CD4-positive, alpha-beta T cell (primary cell): ENCODE data around the gene OR2T34. TPM values are rescaled to one million over a fixed set of nuclear protein-coding genes. Genes with fewer than 3 reads are reported as not detected.

Experiments
- ATAC-seq: fragments of 200-7000 bp; cut with Tn5 transposase; one replicate; pipeline ENCODE4 v1.10.0; 2022; ENCODE audit warnings: mild to moderate bottlenecking; ENCODE audit not compliant: poor library complexity
- CTCF ChIA-PET: fragments of 350-600 bp; sonication (Branson Sonifier 250); formaldehyde crosslinking; loops from one replicate; lab custom pipeline; 2021; ENCODE audit warnings: antibody characterized with exemption, inconsistent platforms; lab: Charles Lee
- POLR2A ChIA-PET: fragments of 350-600 bp; sonication (Branson Sonifier 250); formaldehyde crosslinking; loops from one replicate; lab custom pipeline; 2021; ENCODE audit warnings: antibody characterized with exemption, inconsistent platforms; lab: Charles Lee
- DNase-seq, 14 experiments: peaks; one replicate each; pipeline ENCODE4 v3.0.0-alpha.2; 2013 to 2020; ENCODE audit warnings: mixed read lengths in 2 of 14
- H3K27ac ChIP-seq, 2 donors: one replicate each; pipeline versions ENCODE4 v1.5.1 to v1.7.0; 2013; ENCODE audit warnings: low read length in 2 of 2, low read depth in 1 of 2, mild to moderate bottlenecking in 1 of 2
- H3K27me3 ChIP-seq, 2 experiments: 1 replicate in 1 of 2; 2 replicates in 1 of 2; pipeline versions ENCODE4 v1.6.1 to v1.7.0; 2013; ENCODE audit warnings: low read length in 2 of 2, control low read depth in 1 of 2, mild to moderate bottlenecking in 1 of 2, moderate library complexity in 1 of 2; ENCODE audit not compliant: insufficient read depth in 2 of 2, control insufficient read depth in 1 of 2
- H3K36me3 ChIP-seq: one replicate; pipeline ENCODE4 v1.6.1; 2013; ENCODE audit warnings: low read length, control low read depth; ENCODE audit not compliant: insufficient read depth
- H3K4me1 ChIP-seq: one replicate; pipeline ENCODE4 v1.6.1; 2013; ENCODE audit warnings: low read length, control low read depth; ENCODE audit not compliant: insufficient read depth
- H3K4me3 ChIP-seq: one replicate; pipeline ENCODE4 v1.5.1; 2013; ENCODE audit warnings: mild to moderate bottlenecking, low read length, moderate library complexity
- H3K9me3 ChIP-seq, 2 experiments: 1 replicate in 1 of 2; 2 replicates in 1 of 2; pipeline versions ENCODE4 v1.6.1 to v1.7.0; 2013; ENCODE audit warnings: low read length in 2 of 2, mild to moderate bottlenecking in 2 of 2, control low read depth in 1 of 2, moderate library complexity in 1 of 2; ENCODE audit not compliant: control insufficient read depth in 1 of 2, insufficient read depth in 1 of 2
- H3K27ac Mint-ChIP-seq: one replicate; pipeline ENCODE4 v1.8.0; 2020; ENCODE audit warnings: mixed read lengths
- H3K27me3 Mint-ChIP-seq: one replicate; pipeline ENCODE4 v1.8.0; 2021; ENCODE audit warnings: mixed read lengths
- H3K36me3 Mint-ChIP-seq: one replicate; pipeline ENCODE4 v1.8.0; 2021; ENCODE audit warnings: low read depth, mixed read lengths
- H3K4me1 Mint-ChIP-seq: one replicate; pipeline ENCODE4 v1.8.0; 2021; ENCODE audit warnings: low read depth, mixed read lengths
- H3K4me3 Mint-ChIP-seq: one replicate; pipeline ENCODE4 v1.8.0; 2020; ENCODE audit warnings: mild to moderate bottlenecking, mixed read lengths
- H3K9me3 Mint-ChIP-seq: one replicate; pipeline ENCODE4 v1.8.0; 2020; ENCODE audit warnings: mixed read lengths
- intact Hi-C, 2 experiments: fragments of 100-400 bp; cut with DNase I in 1 of 2; cut with micrococcal nuclease in 1 of 2; formaldehyde crosslinking; loops; one replicate each; pipeline versions ENCODE4 v1.15.1 to v1.9.0; 2023 to 2025; cut with DNase I, micrococcal nuclease
- total RNA-seq, 174 experiments: library from RNA in 2 of 174; stranded (reverse) in 2 of 174; gene quantifications; one replicate each; pipeline ENCODE4 v1.2.3 and lab custom pipeline; 2021 to 2026
- TF ChIP-seq, protein P1 (sequence below): fragments of 200-600 bp; IDR thresholded peaks from one replicate; pipeline ENCODE4 v1.8.0; 2022; ENCODE audit warnings: antibody characterized with exemption, mild to moderate bottlenecking

The OR2T34 gene
- total RNA-seq, 2 experiments from 2014 or later, result not detected

DNA sequence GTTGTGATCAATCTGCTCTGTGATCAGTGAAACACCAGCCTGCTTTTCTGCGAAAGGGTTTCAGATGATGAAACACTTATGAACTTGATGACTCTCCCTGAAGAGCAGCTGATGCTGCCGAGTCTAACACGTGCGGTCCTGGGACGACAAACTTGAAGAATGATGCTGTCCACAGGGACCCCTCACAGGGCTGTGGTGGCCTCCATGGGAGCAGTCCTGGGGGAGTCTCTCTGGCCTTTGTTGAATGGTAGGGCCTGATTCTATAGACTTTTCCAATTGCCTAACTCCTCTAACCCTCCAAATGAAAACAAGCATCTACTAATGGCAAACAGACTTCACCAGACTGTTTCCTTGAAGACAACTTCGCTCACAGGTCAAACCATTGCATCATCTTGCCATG, 23.0 kb upstream of the OR2T34 start, which contains the start of gene OR2T10:
Gene OR2T10, minus strand, starts transcription at position 112 of the 400 bp plus-strand sequence. CDS start 3,932 bp downstream, outside the sequence.
- H3K36me3 ChIP-seq, result no peaks in the 10 kb centered on the region
- CTCF ChIA-PET, result no interaction called here
- H3K4me1 Mint-ChIP-seq, result no peaks in the 10 kb centered on the region
- no peaks in the 10 kb centered on the region for H3K9me3 ChIP-seq
- intact Hi-C loops, result loop anchor here in 1 of 2 experiments (10.0 kb wide), 1 partner anchor 73 kb away; no protein-coding TSS in a partner anchor
- H3K27me3 Mint-ChIP-seq, result peaks cover 4% of the 10 kb centered on the region
- no peak within 1 kb of the TSS for H3K4me3 ChIP-seq
- H3K4me1 ChIP-seq, result no peaks in the 10 kb centered on the region
- H3K27me3 ChIP-seq, result no peaks in the 10 kb centered on the region
- H3K36me3 Mint-ChIP-seq, result no peaks in the 10 kb centered on the region
- no peak for ATAC-seq
- TF ChIP-seq, protein P1, sequence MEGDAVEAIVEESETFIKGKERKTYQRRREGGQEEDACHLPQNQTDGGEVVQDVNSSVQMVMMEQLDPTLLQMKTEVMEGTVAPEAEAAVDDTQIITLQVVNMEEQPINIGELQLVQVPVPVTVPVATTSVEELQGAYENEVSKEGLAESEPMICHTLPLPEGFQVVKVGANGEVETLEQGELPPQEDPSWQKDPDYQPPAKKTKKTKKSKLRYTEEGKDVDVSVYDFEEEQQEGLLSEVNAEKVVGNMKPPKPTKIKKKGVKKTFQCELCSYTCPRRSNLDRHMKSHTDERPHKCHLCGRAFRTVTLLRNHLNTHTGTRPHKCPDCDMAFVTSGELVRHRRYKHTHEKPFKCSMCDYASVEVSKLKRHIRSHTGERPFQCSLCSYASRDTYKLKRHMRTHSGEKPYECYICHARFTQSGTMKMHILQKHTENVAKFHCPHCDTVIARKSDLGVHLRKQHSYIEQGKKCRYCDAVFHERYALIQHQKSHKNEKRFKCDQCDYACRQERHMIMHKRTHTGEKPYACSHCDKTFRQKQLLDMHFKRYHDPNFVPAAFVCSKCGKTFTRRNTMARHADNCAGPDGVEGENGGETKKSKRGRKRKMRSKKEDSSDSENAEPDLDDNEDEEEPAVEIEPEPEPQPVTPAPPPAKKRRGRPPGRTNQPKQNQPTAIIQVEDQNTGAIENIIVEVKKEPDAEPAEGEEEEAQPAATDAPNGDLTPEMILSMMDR, result no peak
- no peak within 1 kb of the TSS for H3K4me3 Mint-ChIP-seq
- DNase-seq, result no peak
- H3K27ac ChIP-seq, result no peak within 1 kb of the TSS
- H3K27ac Mint-ChIP-seq, result no peak within 1 kb of the TSS
- H3K9me3 Mint-ChIP-seq, result no peaks in the 10 kb centered on the region
- POLR2A ChIA-PET, result no interaction called here

DNA sequence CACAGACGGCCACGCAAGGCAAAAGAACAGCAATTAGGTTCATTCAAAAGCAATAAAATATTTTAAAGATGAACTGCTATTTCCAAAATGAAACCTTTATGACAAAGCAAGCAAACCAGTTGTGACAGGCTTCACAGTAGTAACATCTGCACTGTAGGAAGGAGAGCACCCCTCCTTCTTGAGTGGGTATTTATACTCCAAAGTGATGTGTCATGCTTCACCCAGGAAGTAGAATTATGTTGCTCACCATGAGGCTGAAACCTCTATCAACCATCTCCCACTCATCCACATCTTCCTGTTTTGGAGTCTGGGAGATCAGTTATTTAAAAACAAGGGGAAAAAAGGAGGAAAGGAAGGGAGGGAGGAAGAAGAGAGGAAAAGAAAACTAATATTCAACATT, 22.1 kb upstream of the OR2T34 start:
- H3K9me3 Mint-ChIP-seq, result no peaks in the 10 kb centered on the region
- Histone ChIP-seq H3K27me3 (no peaks in the 10 kb centered on the region), H3K27ac (no peak overlapping the region), H3K4me1 (no peaks in the 10 kb centered on the region), H3K36me3 (no peaks in the 10 kb centered on the region), H3K9me3 (no peaks in the 10 kb centered on the region), H3K4me3 (no peak overlapping the region)
- intact Hi-C loops, result loop anchor here in 1 of 2 experiments (10.0 kb wide), 1 partner anchor 72 kb away; no protein-coding TSS in a partner anchor
- ChIA-PET POLR2A (no interaction called here), CTCF (no interaction called here)
- H3K27me3 Mint-ChIP-seq, result no peaks in the 10 kb centered on the region
- H3K4me1 Mint-ChIP-seq, result no peaks in the 10 kb centered on the region
- H3K4me3 Mint-ChIP-seq, result no peak overlapping the region
- no peaks in the 10 kb centered on the region for H3K36me3 Mint-ChIP-seq
- TF ChIP-seq, protein P1, result no peak
- ATAC-seq, result no peak
- DNase-seq, result peak in 1 of 14 experiments; percentile 3
- H3K27ac Mint-ChIP-seq, result no peak overlapping the region

DNA sequence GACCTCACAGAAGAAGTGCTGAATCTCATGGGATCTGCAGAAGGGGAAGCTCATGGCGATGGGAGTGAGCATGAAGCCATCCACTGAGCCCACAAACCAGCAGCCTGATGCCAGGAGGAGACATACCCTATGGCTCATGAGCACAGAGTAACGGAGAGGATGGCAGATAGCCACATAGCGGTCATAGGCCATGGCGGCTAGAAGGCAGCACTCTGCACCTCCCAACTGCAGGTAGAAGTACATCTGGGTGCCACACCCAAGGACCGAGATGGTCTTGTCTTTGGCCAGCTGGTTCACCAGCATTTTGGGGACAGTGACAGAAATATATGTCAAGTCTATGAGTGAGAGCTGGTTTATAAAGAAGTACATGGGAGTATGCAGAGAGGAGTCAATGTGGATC, 18.7 kb upstream of the OR2T34 start:
- no peak for DNase-seq

More for the DNA sequence above, 18.7 kb upstream of the OR2T34 start:
- TF ChIP-seq, protein P1, result no peak
- no peak overlapping the region for H3K4me3 Mint-ChIP-seq
- H3K27ac ChIP-seq, result no peak overlapping the region
- intact Hi-C loops, result loop anchor here in 1 of 2 experiments (10.0 kb wide), 1 partner anchor 68 kb away; no protein-coding TSS in a partner anchor
- ChIA-PET CTCF (no interaction called here), POLR2A (no interaction called here)
- H3K27me3 ChIP-seq, result no peaks in the 10 kb centered on the region
- H3K9me3 Mint-ChIP-seq, result no peaks in the 10 kb centered on the region
- no peak overlapping the region for H3K27ac Mint-ChIP-seq
- ATAC-seq, result no peak
- no peak overlapping the region for H3K4me3 ChIP-seq
- H3K4me1 Mint-ChIP-seq, result no peaks in the 10 kb centered on the region
- no peaks in the 10 kb centered on the region for H3K27me3 Mint-ChIP-seq
- H3K9me3 ChIP-seq, result peaks cover 0 to 3% of the 10 kb centered on the region in 2 experiments
- H3K36me3 ChIP-seq, result no peaks in the 10 kb centered on the region
- H3K4me1 ChIP-seq, result no peaks in the 10 kb centered on the region
- H3K36me3 Mint-ChIP-seq, result no peaks in the 10 kb centered on the region
